Neural progenitor cell (in vitro differentiated cells): ENCODE data around the gene NSFL1C.

Experiments
- EZH2 ChIP-seq: fragments of 200-600 bp; sonication (generic); IDR thresholded peaks from 2 replicates; pipeline ENCODE4 v1.6.1; 2017; ENCODE audit warnings: antibody characterized with exemption, mild to moderate bottlenecking, moderate library complexity
- EZH2phosphoT487 ChIP-seq: fragments of 200-600 bp; sonication (generic); IDR thresholded peaks from 2 replicates; pipeline ENCODE4 v1.6.1; 2017; ENCODE audit warnings: antibody characterized with exemption
- TF ChIP-seq, protein P1 (sequence below): fragments of 200-600 bp; sonication (generic); IDR thresholded peaks from 2 replicates; pipeline ENCODE4 v1.5.1; 2017; ENCODE audit warnings: antibody characterized with exemption, mild to moderate bottlenecking

DNA sequence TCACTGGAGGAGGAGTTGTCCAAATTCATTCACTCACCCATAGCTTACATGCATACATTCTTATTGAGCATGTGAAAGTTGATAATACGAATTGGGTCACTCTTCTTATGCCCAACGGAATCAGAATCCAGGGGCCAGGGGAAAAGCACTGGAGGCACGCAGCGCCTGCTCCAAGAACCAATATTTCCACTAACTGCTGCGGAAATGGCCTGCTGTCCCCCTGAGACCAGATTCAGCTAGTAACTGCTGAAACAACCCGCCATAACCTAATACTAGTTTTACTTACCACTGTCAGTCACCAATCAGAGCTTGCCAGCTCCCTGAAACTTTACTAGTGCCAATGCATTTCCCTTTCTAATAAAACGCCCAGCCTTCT lies 73.2 kb downstream of the NSFL1C start:
- TF ChIP-seq, protein P1, sequence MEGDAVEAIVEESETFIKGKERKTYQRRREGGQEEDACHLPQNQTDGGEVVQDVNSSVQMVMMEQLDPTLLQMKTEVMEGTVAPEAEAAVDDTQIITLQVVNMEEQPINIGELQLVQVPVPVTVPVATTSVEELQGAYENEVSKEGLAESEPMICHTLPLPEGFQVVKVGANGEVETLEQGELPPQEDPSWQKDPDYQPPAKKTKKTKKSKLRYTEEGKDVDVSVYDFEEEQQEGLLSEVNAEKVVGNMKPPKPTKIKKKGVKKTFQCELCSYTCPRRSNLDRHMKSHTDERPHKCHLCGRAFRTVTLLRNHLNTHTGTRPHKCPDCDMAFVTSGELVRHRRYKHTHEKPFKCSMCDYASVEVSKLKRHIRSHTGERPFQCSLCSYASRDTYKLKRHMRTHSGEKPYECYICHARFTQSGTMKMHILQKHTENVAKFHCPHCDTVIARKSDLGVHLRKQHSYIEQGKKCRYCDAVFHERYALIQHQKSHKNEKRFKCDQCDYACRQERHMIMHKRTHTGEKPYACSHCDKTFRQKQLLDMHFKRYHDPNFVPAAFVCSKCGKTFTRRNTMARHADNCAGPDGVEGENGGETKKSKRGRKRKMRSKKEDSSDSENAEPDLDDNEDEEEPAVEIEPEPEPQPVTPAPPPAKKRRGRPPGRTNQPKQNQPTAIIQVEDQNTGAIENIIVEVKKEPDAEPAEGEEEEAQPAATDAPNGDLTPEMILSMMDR, result no peak
- TF ChIP-seq EZH2, result no peak
- TF ChIP-seq EZH2phosphoT487, result no peak
